ENCODE results near the gene RNU1-3.
"Not testable (repeated sequence)": the region's sequence is repeated elsewhere in the genome, so short reads cannot be mapped to it uniquely, and the experiment has no call there.

RNU1-3 gene

DNA sequence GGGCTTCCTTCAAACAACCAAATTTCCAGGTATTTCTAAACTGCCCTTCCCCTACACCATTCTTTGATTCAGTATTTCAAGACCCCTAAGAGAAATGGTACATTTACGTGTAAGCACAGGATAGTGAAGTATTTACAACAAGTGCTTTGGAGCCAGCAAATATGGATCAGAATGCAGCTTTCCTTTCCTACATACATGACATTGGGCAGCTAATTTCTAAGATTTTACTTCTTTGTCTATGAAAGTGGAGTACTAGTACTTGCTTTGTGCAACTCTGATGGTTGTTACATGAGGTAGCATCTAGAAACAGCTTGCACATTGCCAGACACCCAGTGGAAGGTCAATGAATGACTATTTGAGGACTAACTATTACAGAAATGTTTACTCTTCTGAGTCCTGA, 15.2 kb downstream of the RNU1-3 start:
- not testable (repeated sequence) for DNase-seq

DNA sequence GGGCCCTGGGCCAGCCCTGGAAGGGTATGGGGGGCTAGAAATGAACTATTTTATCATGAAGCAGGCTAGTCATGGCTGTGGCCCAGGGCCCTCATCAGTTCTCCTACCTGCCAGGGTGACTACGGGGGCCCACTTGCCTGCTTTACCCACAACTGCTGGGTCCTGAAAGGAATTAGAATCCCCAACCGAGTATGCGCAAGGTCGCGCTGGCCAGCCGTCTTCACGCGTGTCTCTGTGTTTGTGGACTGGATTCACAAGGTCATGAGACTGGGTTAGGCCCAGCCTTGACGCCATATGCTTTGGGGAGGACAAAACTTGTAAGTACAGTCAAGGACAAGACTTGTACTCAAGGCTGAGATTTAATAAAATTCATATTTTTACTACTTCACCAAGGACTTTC, 16.8 kb downstream of the RNU1-3 start:
- DNase-seq = not testable (repeated sequence)

GRCh38 chr1:16649390-16649789, 17.4 kb downstream of the RNU1-3 start:
- peak; percentile 3 for DNase-seq

- DNase-seq = not testable (repeated sequence)
Measured at GRCh38 chr1:16648756-16649155, 18.0 kb downstream of the RNU1-3 start.

- not testable (repeated sequence) for DNase-seq
Measured at GRCh38 chr1:16648250-16648649, 18.5 kb downstream of the RNU1-3 start.

DNA sequence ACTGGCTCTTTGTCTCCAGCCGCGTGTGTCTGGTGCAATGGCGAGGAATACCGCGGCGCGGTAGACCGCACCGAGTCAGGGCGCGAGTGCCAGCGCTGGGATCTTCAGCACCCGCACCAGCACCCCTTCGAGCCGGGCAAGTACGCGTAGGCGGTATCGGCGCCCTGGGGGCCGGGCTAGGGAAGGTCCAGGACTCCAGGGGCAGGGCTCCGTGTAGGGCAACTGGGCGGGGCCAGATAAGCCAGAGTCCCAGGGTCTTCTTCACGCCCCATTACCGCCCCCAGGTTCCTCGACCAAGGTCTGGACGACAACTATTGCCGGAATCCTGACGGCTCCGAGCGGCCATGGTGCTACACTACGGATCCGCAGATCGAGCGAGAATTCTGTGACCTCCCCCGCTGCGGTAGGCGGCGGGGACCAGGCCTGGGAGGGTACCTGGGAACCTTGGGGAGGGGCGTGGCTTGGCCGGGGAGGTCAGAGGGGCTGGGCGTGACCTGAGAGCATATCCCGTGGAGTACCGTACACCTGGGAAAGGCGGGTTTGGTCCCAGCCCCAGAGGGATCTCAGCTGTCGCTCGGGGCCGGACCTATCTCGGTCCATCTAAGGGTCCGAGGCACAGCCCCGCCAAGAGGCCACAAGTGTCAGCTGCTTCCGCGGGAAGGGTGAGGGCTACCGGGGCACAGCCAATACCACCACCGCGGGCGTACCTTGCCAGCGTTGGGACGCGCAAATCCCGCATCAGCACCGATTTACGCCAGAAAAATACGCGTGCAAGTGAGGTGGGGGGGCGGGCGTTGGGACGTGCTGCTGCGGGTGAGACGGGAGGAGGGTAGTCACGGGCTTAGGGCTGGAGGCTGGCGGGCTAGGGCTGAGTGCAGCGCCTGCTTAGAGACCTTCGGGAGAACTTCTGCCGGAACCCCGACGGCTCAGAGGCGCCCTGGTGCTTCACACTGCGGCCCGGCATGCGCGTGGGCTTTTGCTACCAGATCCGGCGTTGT, 19.3 kb downstream of the RNU1-3 start:
- peak; percentile 30 for DNase-seq

GRCh38 chr1:16646716-16647115, 20.0 kb downstream of the RNU1-3 start:
- not testable (repeated sequence) for DNase-seq

GRCh38 chr1:16646061-16646664, 20.6 kb downstream of the RNU1-3 start:
- peak; percentile 3 for DNase-seq

GRCh38 chr1:16645271-16646060, 21.3 kb downstream of the RNU1-3 start:
- peak; percentile 5 for DNase-seq

GRCh38 chr1:16644482-16645270, 22.1 kb downstream of the RNU1-3 start:
- DNase-seq = peak; percentile 97

DNA sequence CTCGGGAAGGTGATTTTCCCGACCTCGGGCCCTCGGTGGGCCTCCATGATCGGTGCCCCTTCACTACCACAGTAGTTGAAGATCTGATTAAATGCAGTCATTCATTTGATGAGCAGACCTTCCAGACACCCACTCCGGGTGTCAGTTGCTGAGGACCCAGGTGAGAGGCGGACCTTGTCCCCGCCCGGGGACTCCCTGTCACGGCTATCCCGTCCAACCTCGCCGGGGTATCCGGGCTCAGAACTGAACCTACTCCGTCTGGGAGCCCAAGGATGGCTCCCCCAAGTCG, 22.6 kb downstream of the RNU1-3 start:
- DNase-seq = no peak

- peak; percentile 10 for DNase-seq
Measured at GRCh38 chr1:16643476-16644192, 23.1 kb downstream of the RNU1-3 start.

DNA sequence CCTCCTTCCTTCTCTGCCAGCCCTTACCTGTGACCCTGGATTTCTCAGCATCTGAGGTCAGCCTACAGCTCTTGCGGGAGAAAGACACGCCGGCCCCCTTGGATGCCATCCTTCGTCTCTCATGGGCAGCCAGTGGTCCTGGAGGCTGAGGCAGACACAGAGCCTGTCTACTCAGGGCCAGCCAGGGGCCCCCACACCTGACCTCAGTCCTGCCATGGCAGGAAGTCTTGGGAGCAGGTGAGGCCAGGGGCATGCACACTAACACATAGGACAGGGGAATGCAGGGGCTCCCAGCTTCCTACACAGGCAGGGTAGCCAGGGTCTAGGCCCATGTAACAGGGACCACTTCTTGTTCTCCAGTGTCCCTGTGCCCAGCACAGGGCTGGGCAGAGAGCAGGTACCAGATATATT, 23.7 kb downstream of the RNU1-3 start:
- DNase-seq = peak; percentile 2

DNA sequence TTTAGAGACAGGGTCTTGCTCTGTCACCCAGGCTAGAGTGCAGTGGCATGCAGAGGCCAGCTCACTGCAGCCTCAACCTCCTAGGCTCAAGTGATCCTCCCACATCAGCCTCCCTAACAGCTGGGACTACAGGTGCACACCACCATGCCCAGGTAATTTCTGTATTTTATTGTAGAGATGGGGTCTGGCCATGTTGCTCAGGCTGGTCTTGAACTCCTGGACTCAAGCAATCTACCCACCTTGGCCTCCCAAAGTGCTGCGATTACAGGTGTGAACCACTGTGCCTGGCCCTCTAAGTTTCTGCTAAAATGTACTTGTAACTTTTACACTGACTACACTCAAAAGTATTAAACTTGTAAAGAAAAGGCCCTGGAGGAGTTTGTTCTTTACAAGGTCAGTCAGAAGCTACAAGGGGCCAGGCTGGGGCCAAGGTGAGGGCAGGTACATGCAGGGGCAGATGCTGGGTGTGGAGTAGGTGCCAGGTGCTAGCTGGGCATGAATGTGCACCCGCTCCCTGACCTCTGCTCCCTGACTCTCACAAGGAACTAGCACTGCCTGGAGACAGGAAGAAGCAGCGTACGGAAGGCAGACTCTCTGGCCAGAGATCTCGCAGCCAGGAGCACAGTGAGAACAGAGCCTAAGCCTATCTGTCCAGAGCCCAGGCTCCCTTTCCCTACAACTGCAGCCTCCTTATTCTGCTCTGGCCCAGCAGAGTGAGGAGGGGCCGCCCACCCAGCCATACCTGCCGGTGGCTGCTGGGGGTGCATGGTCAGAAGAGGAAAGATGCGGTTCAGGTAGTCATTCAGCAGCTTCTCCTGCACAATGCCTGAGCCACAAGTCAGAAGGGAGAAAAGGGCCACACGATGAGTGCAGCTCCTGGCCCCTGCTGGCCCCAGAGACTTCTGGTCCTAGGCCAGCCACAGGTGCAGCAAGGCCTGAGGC, 24.5 kb downstream of the RNU1-3 start:
- not testable (repeated sequence) for DNase-seq

DNA sequence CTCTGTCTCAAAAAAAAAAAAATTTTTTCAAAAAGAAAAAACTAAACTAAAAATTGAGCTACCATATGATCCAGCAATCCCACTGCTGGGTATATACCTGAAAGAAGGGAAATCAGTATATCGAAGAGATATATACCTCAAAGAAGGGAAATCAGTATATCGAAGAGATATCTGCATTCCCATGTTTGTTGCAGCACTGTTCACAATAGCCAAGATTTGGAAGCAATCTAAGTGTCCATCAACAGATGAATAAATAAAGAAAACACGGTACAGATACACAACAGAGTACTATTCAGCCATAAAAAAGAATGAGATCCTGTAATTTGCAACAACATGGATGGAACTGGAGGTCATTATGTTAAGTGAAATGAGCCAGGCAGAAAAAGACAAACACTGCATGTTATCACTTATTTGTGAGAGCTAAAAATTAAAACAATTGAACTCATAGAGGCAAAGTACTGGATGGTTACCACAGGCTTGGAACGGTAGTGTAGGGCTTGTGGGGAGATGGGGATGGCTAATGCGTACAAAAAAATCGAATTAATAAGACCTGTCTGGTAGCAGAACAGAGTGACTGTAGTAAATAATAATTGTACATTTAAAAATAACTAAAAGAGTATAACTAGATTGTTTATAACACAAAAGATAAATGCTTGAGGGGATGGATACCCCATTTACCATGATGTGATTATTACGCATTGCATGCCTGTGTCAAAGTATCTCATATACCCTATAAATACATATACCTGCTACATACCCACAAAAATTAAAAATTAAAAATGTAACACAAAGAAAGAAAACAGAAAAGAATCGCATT, 25.4 kb downstream of the RNU1-3 start:
- not testable (repeated sequence) for DNase-seq

- not testable (repeated sequence) for DNase-seq
Measured at GRCh38 chr1:16639091-16640031, 27.4 kb downstream of the RNU1-3 start.

DNA sequence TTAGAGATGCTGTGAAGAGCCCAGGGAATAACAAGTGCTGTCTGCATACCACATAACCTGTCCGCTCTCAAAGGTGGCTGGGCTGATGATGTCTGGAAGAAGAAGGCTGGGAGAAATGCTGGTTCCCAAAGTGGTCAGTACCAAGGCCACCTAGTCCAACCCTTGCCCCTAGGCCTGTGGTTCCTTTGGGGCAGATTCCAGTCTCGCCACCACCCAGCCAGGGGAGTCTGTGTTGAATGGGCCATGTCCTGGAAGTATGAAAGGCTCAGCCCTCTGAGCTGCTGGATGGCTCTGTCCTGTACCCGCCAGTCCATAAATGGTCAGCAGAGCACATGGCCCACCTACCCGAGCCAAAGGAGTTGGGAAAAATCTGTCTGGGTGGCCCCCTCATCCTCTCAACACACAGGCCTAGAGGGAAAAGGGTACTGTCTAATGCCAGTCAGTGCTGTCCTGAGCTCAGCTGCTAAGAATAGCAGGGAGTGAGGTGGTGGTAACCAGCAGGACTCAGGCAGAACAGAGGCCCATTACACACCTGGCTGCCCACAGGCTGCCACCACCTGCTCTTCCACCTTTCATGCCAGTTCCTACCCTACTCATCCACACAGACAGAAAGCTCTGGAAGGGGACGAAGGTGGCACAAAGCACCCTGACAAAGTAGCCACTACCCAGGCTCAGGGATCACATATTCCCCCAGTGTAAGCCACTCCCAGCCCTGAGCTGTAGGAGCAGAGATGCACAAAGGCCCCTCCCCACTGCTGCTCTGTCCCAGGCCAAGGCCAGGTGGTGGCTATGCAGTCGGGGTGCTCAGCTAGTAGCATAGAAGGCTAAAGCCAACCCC, 28.6 kb downstream of the RNU1-3 start:
- DNase-seq = not testable (repeated sequence)
